HG03460 (cell line): ENCODE measurements around the gene CXCR4.
"Not testable (repeated sequence)": the region's sequence is repeated elsewhere in the genome, so short reads cannot be mapped to it uniquely, and the experiment has no call there.

Experiments used
- ATAC-seq: cut with Tn5 transposase; IDR thresholded peaks from one replicate; pipeline ENCODE4 v1.9.1; 2021; ENCODE audit not compliant: unreplicated experiment

The CXCR4 gene

GRCh38 chr2:136115183-136115761 is 2.7 kb downstream of the CXCR4 start:
- no peak for ATAC-seq

DNA sequence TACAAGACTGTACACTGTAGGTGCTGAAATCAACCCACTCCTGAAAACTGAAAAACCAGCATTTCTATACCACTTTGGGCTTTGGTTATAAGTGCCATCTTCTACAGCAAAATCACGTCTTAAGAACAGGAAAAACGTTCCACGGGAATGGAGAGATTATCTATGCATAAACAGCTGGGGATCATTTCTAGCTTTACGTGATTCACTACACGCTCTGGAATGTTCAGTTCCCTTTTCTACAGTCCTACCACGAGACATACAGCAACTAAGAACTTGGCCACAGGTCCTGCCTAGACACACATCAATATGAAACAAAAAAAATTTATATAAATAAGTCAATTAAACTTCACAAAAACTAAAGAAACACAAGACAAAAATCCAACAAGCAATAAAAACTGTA is 3.6 kb downstream of the CXCR4 start:
- ATAC-seq, result no peak

DNA sequence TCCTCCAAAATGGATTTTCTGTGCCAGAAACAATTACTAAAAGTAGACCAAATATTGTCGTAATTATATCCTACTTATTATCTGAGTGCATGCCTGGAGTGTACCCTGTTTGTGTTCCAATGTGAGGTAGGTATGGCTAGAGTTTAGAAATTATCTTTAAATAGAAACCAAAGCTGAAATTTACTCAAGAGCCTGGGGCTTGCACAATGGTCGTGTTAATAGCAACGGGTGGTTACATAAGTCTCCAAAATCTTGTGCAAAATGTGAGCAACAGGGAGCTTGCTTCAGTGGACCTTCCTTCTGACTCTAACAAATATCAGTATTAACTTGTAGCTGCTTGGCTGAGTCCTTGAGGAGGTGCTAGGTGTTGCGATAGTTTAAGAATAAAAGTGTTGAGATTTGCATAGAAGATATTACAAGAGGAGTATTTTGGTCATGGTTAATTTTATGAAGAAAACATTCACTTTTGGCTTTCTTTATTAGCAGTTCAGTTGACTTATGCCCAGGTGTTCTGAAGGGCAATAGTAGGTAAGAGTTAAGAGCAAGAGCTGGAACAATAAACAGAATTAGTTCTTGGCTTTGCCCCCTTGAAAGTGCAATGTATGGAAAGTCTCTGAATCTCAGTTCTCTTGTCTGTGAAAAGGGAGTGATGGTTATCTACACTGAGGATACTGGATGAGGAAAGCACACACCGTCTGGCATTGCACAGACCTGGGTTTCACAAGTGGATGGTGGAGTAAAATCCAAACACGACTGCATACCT is 4.6 kb downstream of the CXCR4 start:
- ATAC-seq, result no peak

GRCh38 chr2:136112317-136113208 is 5.4 kb downstream of the CXCR4 start:
- ATAC-seq, result no peak

- no peak for ATAC-seq
Observed at GRCh38 chr2:136111711-136112110, 6.2 kb downstream of the CXCR4 start.

DNA sequence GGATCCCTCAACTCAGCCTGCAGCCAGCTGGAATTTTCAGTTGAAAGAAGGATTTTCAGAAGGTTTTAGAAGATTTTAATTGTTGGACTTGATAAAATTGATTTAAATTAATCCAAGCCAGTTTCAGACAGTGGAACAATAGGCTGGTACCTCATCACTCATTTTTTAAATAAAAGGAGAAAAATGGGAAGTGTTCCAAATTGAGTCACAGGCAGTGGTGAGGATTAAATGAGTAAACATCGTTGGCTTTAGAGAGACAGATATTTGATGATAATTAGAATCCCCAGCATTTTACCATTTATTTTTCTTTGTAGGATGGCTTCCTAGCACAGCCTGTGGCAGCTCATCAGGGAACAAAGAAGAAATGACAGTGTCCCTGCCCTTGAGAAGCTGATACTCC is 7.4 kb downstream of the CXCR4 start:
- no peak for ATAC-seq

DNA sequence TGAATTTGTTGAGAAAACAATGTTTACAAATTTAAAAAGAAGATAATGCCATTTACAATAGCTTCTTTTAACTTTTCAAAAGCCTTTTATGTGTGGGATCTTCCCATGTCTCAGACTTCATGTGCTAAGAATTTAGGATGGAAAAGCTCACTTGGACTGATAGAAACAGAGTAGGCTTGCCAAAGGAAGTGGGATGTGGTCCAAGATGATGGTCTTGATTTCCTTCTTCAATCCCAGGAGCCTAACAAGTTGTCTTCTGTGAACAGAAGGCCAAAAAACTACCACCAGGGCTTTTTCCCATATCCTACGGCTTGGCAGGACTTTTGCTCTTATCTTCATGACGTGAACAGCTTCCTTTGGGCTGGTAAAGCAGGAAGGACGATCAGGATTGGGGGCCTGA is 9.5 kb downstream of the CXCR4 start:
- ATAC-seq, result no peak

GRCh38 chr2:136107051-136108033 is 10.6 kb downstream of the CXCR4 start:
- peak; percentile 69 for ATAC-seq

DNA sequence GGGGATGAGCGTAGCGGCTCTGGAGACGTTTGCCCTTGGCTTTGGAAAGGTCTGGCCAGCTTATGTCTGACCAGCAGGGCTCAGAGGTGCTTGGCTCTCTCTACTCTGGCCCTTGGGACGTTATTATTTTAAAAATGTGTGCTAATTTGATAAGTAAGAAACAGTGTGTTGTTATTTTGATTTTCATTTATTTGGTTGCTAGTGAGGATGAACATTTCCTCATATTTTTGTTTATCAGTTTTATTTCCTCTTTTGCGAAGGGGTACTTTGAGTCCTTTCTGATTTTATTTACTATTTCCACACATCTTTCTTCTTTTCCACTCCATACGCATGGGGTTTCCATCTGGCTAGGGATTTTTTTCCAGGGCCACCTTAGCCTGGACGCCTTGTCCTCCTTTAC is 11.4 kb downstream of the CXCR4 start:
- no peak for ATAC-seq

DNA sequence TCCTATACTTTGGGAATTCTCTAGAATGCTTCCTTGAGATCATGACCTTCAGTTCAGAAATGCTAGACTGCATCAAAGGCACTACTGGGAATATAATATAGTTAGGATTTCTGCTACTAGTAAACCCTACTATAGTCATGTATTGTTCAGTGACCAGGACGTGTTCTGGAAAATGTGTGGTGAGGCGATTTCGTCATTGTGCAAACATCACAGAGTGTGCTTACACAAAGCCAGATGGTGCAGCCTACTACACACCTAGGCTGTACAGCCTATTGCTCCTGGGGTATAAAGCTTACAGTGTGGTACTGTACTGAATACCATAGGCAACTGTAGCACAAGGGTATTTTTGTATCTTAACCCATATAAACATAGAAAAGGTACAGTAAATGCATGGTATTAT is 13.0 kb downstream of the CXCR4 start:
- ATAC-seq, result no peak

GRCh38 chr2:136101042-136101441 is 16.9 kb downstream of the CXCR4 start:
- no peak for ATAC-seq

GRCh38 chr2:136098441-136098840 is 19.5 kb downstream of the CXCR4 start:
- ATAC-seq, result no peak

DNA sequence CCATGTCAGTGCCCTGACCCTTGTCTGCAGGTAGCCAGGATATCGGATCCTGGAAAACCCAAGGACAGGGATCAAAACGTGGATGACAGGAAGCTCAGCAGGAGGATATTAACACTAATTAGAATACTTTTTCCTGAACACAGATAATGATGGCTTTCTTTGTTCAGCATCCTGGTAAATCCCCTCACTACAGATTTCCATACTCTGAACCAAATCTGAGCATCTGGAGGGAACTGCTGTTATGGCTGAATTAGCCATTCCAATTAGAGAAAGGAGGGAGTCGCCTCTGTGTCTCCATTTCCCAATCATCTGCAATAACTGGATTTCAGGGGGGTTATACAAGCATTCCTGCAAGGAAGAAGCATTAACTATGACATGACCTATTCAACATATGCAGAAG is 24.4 kb downstream of the CXCR4 start:
- ATAC-seq, result no peak

GRCh38 chr2:136091899-136092298 is 26.1 kb downstream of the CXCR4 start:
- no peak for ATAC-seq

DNA sequence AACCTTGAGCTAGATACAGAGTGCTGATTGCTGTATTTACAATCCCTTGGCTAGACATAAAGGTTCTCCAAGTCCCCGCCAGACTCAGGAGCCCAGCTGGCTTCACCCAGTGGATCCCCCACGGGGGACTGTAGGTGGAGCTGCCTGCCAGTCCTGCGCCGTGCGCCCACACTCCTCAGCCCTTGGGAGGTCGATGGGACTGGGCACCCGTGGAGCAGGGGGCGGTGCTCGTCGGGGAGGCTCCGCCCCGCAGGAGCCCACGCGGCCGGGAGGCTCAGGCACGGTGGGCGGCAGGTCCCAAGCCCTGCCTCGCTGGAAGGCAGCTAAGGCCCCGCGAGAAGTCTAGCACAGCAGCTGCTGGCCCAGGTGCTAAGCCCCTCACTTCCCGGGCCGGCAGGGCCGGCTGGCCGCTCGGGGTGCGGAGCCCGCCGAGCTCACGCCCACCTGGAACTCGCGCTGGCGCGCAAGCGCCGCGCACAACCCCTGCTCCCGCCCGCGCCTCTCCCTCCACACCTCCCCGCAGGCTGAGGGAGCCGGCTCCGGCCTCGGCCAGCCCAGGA is 30.0 kb downstream of the CXCR4 start:
- not testable (repeated sequence) for ATAC-seq

DNA sequence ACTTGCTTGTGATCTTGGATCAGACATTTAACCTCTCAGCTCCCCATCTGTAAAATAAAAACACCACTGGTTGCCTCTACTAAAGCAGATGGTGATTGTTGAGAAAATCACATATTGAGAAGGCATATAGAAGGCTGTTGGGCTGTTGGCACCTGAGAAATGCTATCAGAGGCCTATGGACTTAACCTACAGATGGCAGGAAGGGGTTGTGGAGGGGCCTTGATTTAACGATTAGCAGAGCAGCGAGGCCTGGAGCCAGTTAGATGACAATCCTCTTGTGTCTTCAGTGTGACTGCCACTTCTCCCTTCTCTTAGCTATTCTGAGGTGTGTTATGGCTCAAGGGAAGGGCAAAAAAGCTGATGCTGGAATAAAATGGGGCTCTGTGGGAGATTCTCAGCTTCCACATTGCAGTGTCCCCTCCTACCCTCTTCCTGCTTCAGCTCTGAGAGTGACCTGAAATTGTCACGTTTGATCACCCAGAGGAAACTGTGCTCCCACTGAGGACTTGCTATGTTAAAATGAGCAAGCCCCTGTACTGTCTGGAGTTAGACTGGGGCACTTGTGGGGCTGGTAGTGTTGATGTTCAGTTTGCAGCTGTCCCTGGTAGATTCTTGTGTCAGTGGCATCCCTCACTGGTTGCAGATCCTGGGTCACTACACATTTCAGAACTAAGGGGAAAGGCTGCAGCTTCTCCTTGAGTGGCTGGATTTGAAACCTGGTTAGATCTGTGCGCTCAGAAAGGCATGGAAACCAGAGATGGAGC is 31.5 kb downstream of the CXCR4 start:
- ATAC-seq, result no peak

DNA sequence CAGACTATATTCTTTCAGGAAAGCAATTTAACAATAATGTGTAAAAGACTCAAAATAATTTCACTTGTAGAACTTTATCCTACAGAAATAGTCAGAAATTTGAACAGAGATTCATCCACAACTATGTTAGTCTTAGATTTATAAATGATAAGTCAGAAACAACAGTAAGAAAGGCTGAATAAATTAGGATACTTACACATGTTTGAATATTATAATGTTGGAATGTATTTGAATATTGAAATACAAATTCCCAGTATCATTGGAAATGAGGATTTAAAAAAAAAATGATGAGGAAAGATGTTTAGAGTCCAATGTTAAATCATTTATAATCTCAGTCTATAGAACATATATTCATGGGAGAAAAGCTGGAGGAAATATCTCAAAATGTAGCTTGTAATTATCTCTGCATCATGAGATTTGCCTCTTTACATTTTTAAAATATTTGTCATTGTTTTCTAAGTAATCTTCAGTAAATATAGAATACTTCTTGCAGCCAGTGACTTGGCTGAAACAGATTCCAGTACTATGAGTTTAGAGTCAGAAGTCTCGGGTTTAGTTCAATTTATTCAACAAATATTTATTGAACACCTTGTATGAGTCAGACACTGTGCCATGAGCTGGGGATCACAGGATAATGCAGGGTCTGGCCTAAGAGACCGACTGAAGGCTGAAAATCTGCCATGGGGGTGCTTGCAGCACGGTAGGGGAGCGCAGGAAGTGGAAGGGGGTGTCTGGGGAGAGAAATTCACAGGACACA is 32.3 kb downstream of the CXCR4 start:
- ATAC-seq, result no peak

DNA sequence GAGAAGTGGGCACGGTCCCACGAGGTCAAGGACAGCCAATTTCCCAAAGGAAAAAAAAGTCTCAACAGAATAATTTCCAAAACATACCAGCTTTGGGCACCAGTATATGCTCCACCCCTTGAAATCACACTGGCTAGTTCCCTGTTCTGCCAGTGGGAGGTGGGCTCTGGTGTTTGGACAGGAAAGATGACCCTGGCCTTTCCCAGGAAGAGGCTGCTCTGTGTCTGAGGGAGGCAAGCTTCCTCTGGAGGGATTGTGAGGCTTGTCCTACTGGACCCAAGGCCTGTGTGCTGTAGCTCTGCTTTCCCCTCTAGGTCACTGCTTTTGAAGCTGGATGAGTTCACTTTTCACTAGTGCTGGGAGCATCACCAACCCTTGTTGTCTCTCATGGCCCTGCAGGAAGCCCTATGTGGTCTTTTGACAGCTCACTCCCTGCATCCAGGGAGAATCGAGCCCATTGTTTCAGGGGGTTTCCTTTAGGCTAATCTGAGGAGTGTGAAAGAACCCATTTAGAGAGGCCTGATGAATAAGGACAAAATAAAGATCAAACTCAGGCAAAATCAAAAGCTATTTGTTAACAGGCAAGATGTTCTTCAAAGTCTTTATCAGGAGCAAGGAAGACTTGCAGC is 36.3 kb downstream of the CXCR4 start:
- ATAC-seq, result no peak
